Chondrocyte (in vitro differentiated cells): Measurements from ENCODE around the gene MYLK. TPM values are rescaled to one million over a fixed set of nuclear protein-coding genes. Genes with fewer than 3 reads are reported as not detected.

Source experiments
- DNase-seq: peaks from one replicate; pipeline ENCODE4 v3.0.0; 2021; ENCODE audit warnings: mixed read lengths, low spot score
- H3K27ac Mint-ChIP-seq: one replicate; pipeline ENCODE4 v1.8.0; 2021; ENCODE audit warnings: mild to moderate bottlenecking, moderate library complexity, mixed read lengths; ENCODE audit not compliant: unreplicated experiment
- H3K27me3 Mint-ChIP-seq: 2 replicates; pipeline ENCODE4 v1.8.0; 2021; ENCODE audit warnings: low read depth, mixed read lengths
- H3K36me3 Mint-ChIP-seq: 2 replicates; pipeline ENCODE4 v1.8.0; 2021; ENCODE audit warnings: low read depth, mixed read lengths
- H3K4me1 Mint-ChIP-seq: 2 replicates; pipeline ENCODE4 v1.8.0; 2021; ENCODE audit warnings: low read depth, mild to moderate bottlenecking, mixed read lengths
- H3K4me3 Mint-ChIP-seq: one replicate; pipeline ENCODE4 v1.8.0; 2021; ENCODE audit warnings: mild to moderate bottlenecking, moderate library complexity, mixed read lengths; ENCODE audit not compliant: unreplicated experiment
- H3K9me3 Mint-ChIP-seq: 2 replicates; pipeline ENCODE4 v1.8.0; 2021; ENCODE audit warnings: low read depth, mixed read lengths
- CTCF ChIP-seq: fragments of 200-600 bp; sonication (generic); IDR thresholded peaks from 2 replicates; pipeline ENCODE4 v1.5.0; 2021; ENCODE audit warnings: antibody characterized with exemption, mild to moderate bottlenecking, moderate library complexity
- total RNA-seq: library from RNA; stranded (reverse); gene quantifications from 3 replicates; pipeline ENCODE4 v1.2.1, GENCODE V29; 2021

The MYLK gene
- total RNA-seq, 1 donor from 2014 or later = 405 TPM

- H3K27me3 Mint-ChIP-seq = no peaks in the 10 kb centered on the region
- H3K4me3 Mint-ChIP-seq = no peak within 1 kb of the TSS
- H3K9me3 Mint-ChIP-seq = no peaks in the 10 kb centered on the region
- peaks cover 7% of the 10 kb centered on the region for H3K36me3 Mint-ChIP-seq
- H3K4me1 Mint-ChIP-seq = peaks cover 27% of the 10 kb centered on the region
- TF ChIP-seq CTCF = no peak
- peak; percentile 99 for DNase-seq
- H3K27ac Mint-ChIP-seq = peak within 1 kb of the TSS; percentile 82
These were observed 298.9 kb downstream of the MYLK start, which contains the start of gene HACD2 for GRCh38 chr3:123584988-123585937. HACD2 (minus strand) TSS chr3:123585053; CDS start chr3:123585027, 26 bp downstream.

- no peaks in the 10 kb centered on the region for H3K9me3 Mint-ChIP-seq
- DNase-seq = peak; percentile 86
- no peak overlapping the region for H3K4me3 Mint-ChIP-seq
These were observed 299.7 kb downstream of the MYLK start for GRCh38 chr3:123584284-123584987.

GRCh38 chr3:123583561-123583960 is 300.6 kb downstream of the MYLK start:
- H3K4me3 Mint-ChIP-seq = no peak overlapping the region
- no peaks in the 10 kb centered on the region for H3K27me3 Mint-ChIP-seq

More at GRCh38 chr3:123584284-123584987, 299.7 kb downstream of the MYLK start:
- Mint-ChIP-seq H3K4me1 (peaks cover 35% of the 10 kb centered on the region), H3K36me3 (peaks cover 11% of the 10 kb centered on the region), H3K27ac (peak overlapping the region; percentile 82), H3K27me3 (no peaks in the 10 kb centered on the region)
- peak; percentile 70 for TF ChIP-seq CTCF

GRCh38 chr3:123582315-123582714 is 301.8 kb downstream of the MYLK start:
- peaks cover 37% of the 10 kb centered on the region for H3K4me1 Mint-ChIP-seq

More at GRCh38 chr3:123583561-123583960, 300.6 kb downstream of the MYLK start:
- Mint-ChIP-seq H3K9me3 (no peaks in the 10 kb centered on the region), H3K4me1 (peaks cover 37% of the 10 kb centered on the region), H3K36me3 (peaks cover 16% of the 10 kb centered on the region), H3K27ac (no peak overlapping the region)
- DNase-seq = no peak
- no peak for TF ChIP-seq CTCF

More at GRCh38 chr3:123582315-123582714, 301.8 kb downstream of the MYLK start:
- no peak overlapping the region for H3K4me3 Mint-ChIP-seq
- TF ChIP-seq CTCF = no peak
- peak overlapping the region; percentile 57 for H3K27ac Mint-ChIP-seq
- H3K36me3 Mint-ChIP-seq = peaks cover 19% of the 10 kb centered on the region
- no peaks in the 10 kb centered on the region for H3K9me3 Mint-ChIP-seq
- no peaks in the 10 kb centered on the region for H3K27me3 Mint-ChIP-seq
- no peak for DNase-seq
